Motor neuron (in vitro differentiated cells): Measurements from ENCODE around the gene ANO6. TPM values are rescaled to one million over a fixed set of nuclear protein-coding genes. Genes with fewer than 3 reads are reported as not detected.

ENCODE experiments used
- ATAC-seq, 8 experiments: fragments of 200-7000 bp; cut with Tn5 transposase; replicated peaks in 6 of 8; 2 replicates each; pipeline ENCODE4 v1.8.0; 2021; ENCODE audit warnings: mild to moderate bottlenecking in 8 of 8, moderate library complexity in 8 of 8
- H3K27ac ChIP-seq, 2 donors: fragments of 250-450 bp; sonication (Bioruptor Pico); 2 replicates each; pipeline ENCODE4 v1.9.0; 2021; ENCODE audit warnings: antibody characterized with exemption in 2 of 2, mild to moderate bottlenecking in 2 of 2, moderate library complexity in 1 of 2
- H3K4me1 ChIP-seq, 2 donors: fragments of 250-450 bp; sonication (Bioruptor Pico); replicated peaks in 1 of 2; 2 replicates each; pipeline ENCODE4 v1.6.1; 2021; ENCODE audit warnings: antibody characterized with exemption in 2 of 2, mild to moderate bottlenecking in 2 of 2, moderate library complexity in 1 of 2
- H3K4me3 ChIP-seq, 5 donors: fragments of 250-450 bp; sonication (Bioruptor Pico); 2 replicates each; pipeline ENCODE4 v1.9.0; 2021; ENCODE audit warnings: antibody characterized with exemption in 5 of 5, mild to moderate bottlenecking in 5 of 5, moderate library complexity in 4 of 5
- WGBS, 10 experiments: fragments of 450-650 bp; shearing (Covaris generic); methylation state at CpG; one replicate each; pipeline ENCODE4 v1.0.0; 2022; 5-methylcytosine and 5-hydroxymethylcytosine counted together
- in situ Hi-C, 9 experiments: fragments of 400-800 bp; cut with MboI; loops; one replicate each; pipeline ENCODE4 v1.15.0; 2021; ENCODE audit warnings: low sequenced_read_pairs in 9 of 9, low pct_unique_long_range_greater_than_20kb in 2 of 9; ENCODE audit not compliant: unreplicated experiment in 9 of 9
- total RNA-seq, 8 experiments: library from RNA; unstranded; fragments of 300-600 nt; gene quantifications; 2 replicates each; pipeline versions ENCODE4 v1.2.3 to v1.2.4, GENCODE V29; 2022

Gene ANO6
- total RNA-seq, 8 experiments from 2014 or later, result 13.2 to 64.7 (median 27.4) TPM

- Histone ChIP-seq H3K4me3 (no peak overlapping the region), H3K4me1 (no peaks in the 10 kb centered on the region), H3K27ac (no peak overlapping the region)
- peak in 1 of 8 experiments; percentile 58 for ATAC-seq
- WGBS, 10 experiments, result 86 to 100% (median 95%) methylated on average over 1 of the region's 1 CpG; no CpG with 5 or more reads in 4 of the 10 experiments
- in situ Hi-C loops, result loop anchor here in 3 of 9 experiments (25.0 kb wide), 1 partner anchor 196 kb away; no protein-coding TSS in a partner anchor
These were observed 24.7 kb upstream of the ANO6 start for GRCh38 chr12:45191239-45191638.

GRCh38 chr12:45192707-45193106 lies 23.2 kb upstream of the ANO6 start:
- 60 to 100% (median 83%) methylated on average over 2 to 4 of the region's 4 CpGs for WGBS, 10 experiments
- no peak overlapping the region for H3K27ac ChIP-seq
- no peak overlapping the region for H3K4me3 ChIP-seq
- ATAC-seq, result no peak
- in situ Hi-C loops, result loop anchor here in 3 of 9 experiments (25.0 kb wide), 1 partner anchor 195 kb away; no protein-coding TSS in a partner anchor
- no peaks in the 10 kb centered on the region for H3K4me1 ChIP-seq

GRCh38 chr12:45200491-45201043 lies 15.3 kb upstream of the ANO6 start:
- in situ Hi-C loops, result loop anchor here in 1 of 9 experiments (25.0 kb wide), 1 partner anchor 187 kb away; no protein-coding TSS in a partner anchor
- Histone ChIP-seq H3K4me1 (no peaks in the 10 kb centered on the region), H3K27ac (no peak overlapping the region), H3K4me3 (no peak overlapping the region)
- 0 to 100% (median 91%) methylated on average over 1 to 6 of the region's 7 CpGs; no CpG with 5 or more reads in 2 of the 10 experiments for WGBS, 10 experiments
- ATAC-seq, result no peak

GRCh38 chr12:45203767-45204166 lies 12.1 kb upstream of the ANO6 start:
- WGBS, 10 experiments, result 63 to 100% (median 89%) methylated on average over 1 of the region's 1 CpG; no CpG with 5 or more reads in 5 of the 10 experiments
- no peak overlapping the region for H3K27ac ChIP-seq
- in situ Hi-C loops, result loop anchor here in 1 of 9 experiments (25.0 kb wide), 1 partner anchor 184 kb away; no protein-coding TSS in a partner anchor
- H3K4me3 ChIP-seq, result no peak overlapping the region
- no peak for ATAC-seq
- peaks cover 0 to under 1% of the 10 kb centered on the region in 2 donors for H3K4me1 ChIP-seq

GRCh38 chr12:45204757-45205156 lies 11.1 kb upstream of the ANO6 start:
- Histone ChIP-seq H3K4me1 (peaks cover 0 to 6% of the 10 kb centered on the region in 2 donors), H3K4me3 (no peak overlapping the region), H3K27ac (no peak overlapping the region)
- in situ Hi-C loops, result loop anchor here in 1 of 9 experiments (25.0 kb wide), 1 partner anchor 183 kb away; no protein-coding TSS in a partner anchor
- 80 to 100% (median 89%) methylated on average over 1 to 3 of the region's 3 CpGs; no CpG with 5 or more reads in 4 of the 10 experiments for WGBS, 10 experiments
- peak in 3 of 8 experiments; percentile 36 to 72 (median 41) for ATAC-seq

- WGBS, 10 experiments, result 75 to 100% (median 89%) methylated on average over 2 to 4 of the region's 4 CpGs; no CpG with 5 or more reads in 1 of the 10 experiments
- Histone ChIP-seq H3K4me3 (no peak overlapping the region), H3K27ac (no peak overlapping the region), H3K4me1 (peaks cover 0 to 6% of the 10 kb centered on the region in 2 donors)
- ATAC-seq, result peak in 1 of 8 experiments; percentile 40
- in situ Hi-C loops, result loop anchor here in 1 of 9 experiments (25.0 kb wide), 1 partner anchor 182 kb away; no protein-coding TSS in a partner anchor
These were observed 10.6 kb upstream of the ANO6 start for GRCh38 chr12:45205165-45205825.

GRCh38 chr12:45208604-45209487 lies 7.0 kb upstream of the ANO6 start:
- Histone ChIP-seq H3K4me3 (no peak overlapping the region), H3K4me1 (peaks cover 0 to 6% of the 10 kb centered on the region in 2 donors), H3K27ac (no peak overlapping the region)
- peak in 7 of 8 experiments; percentile 86 to 100 (median 98) for ATAC-seq
- in situ Hi-C loops, result loop anchor here in 1 of 9 experiments (25.0 kb wide), 1 partner anchor 178 kb away; no protein-coding TSS in a partner anchor
- WGBS, 10 experiments, result 62 to 100% (median 93%) methylated on average over 1 to 9 of the region's 9 CpGs; no CpG with 5 or more reads in 1 of the 10 experiments

- ATAC-seq, result no peak
- in situ Hi-C loops, result loop anchor here in 1 of 9 experiments (25.0 kb wide), 1 partner anchor 178 kb away; no protein-coding TSS in a partner anchor
- H3K27ac ChIP-seq, result no peak overlapping the region
- 89 to 100% (median 100%) methylated on average over 1 to 2 of the region's 2 CpGs; no CpG with 5 or more reads in 3 of the 10 experiments for WGBS, 10 experiments
- H3K4me1 ChIP-seq, result peaks cover 0 to 6% of the 10 kb centered on the region in 2 donors
- H3K4me3 ChIP-seq, result no peak overlapping the region
These were observed 6.1 kb upstream of the ANO6 start for GRCh38 chr12:45209784-45210183.

GRCh38 chr12:45212064-45212463 lies 3.8 kb upstream of the ANO6 start:
- Histone ChIP-seq H3K4me1 (peaks cover 0 to 6% of the 10 kb centered on the region in 2 donors), H3K4me3 (no peak overlapping the region), H3K27ac (no peak overlapping the region)
- WGBS, 10 experiments, result 38 to 100% (median 78%) methylated on average over 1 of the region's 1 CpG; no CpG with 5 or more reads in 6 of the 10 experiments
- ATAC-seq, result no peak
- in situ Hi-C loops, result loop anchor here in 1 of 9 experiments (25.0 kb wide), 1 partner anchor 175 kb away; no protein-coding TSS in a partner anchor

GRCh38 chr12:45213107-45213506 lies 2.8 kb upstream of the ANO6 start:
- 100% methylated on average over 1 of the region's 1 CpG; no CpG with 5 or more reads in 4 of the 10 experiments for WGBS, 10 experiments
- in situ Hi-C loops, result loop anchor here in 1 of 9 experiments (25.0 kb wide), 1 partner anchor 174 kb away; no protein-coding TSS in a partner anchor
- H3K27ac ChIP-seq, result no peak overlapping the region
- no peak overlapping the region for H3K4me3 ChIP-seq
- H3K4me1 ChIP-seq, result peaks cover 6 to 7% of the 10 kb centered on the region in 2 donors
- ATAC-seq, result no peak

- in situ Hi-C loops, result loop anchor here in 1 of 9 experiments (25.0 kb wide), 1 partner anchor 173 kb away; no protein-coding TSS in a partner anchor
- no peak overlapping the region for H3K4me3 ChIP-seq
- ATAC-seq, result no peak
- H3K27ac ChIP-seq, result no peak overlapping the region
- H3K4me1 ChIP-seq, result peaks cover 9 to 15% of the 10 kb centered on the region in 2 donors
These were observed 1.8 kb upstream of the ANO6 start for GRCh38 chr12:45214071-45214470.

GRCh38 chr12:45214749-45215418 lies 1.0 kb upstream of the ANO6 start:
- Histone ChIP-seq H3K27ac (peak overlapping the region; percentile 68 to 85), H3K4me3 (peak overlapping the region; percentile 68 to 89 (median 81)), H3K4me1 (peaks cover 7 to 15% of the 10 kb centered on the region in 2 donors)
- WGBS, 10 experiments, result 0 to 26% (median 15%) methylated on average over 3 to 11 of the region's 11 CpGs
- in situ Hi-C loops, result loop anchor here in 1 of 9 experiments (25.0 kb wide), 1 partner anchor 172 kb away; no protein-coding TSS in a partner anchor
- ATAC-seq, result no peak
